H9 (cell line): Measurements from ENCODE around the gene AGXT. TPM values are rescaled to one million over a fixed set of nuclear protein-coding genes. Genes with fewer than 3 reads are reported as not detected.

Experiments
- DNase-seq: peaks from one replicate; pipeline ENCODE4 v3.0.0-alpha.2; 2017
- H2AFZ ChIP-seq: one replicate; pipeline ENCODE4 v1.6.1; 2013; ENCODE audit warnings: mild to moderate bottlenecking, low read length, control low read depth, moderate library complexity
- H2AK5ac ChIP-seq: 2 replicates; pipeline ENCODE4 v1.6.1; 2013; ENCODE audit warnings: low read length, control low read depth, mixed read lengths; ENCODE audit not compliant: insufficient read length
- H2BK120ac ChIP-seq: one replicate; pipeline ENCODE4 v1.6.1; 2013; ENCODE audit warnings: low read depth, mild to moderate bottlenecking, low read length, control low read depth, inconsistent platforms; ENCODE audit not compliant: poor library complexity, severe bottlenecking
- H2BK12ac ChIP-seq: 2 replicates; pipeline ENCODE4 v1.6.1; 2013; ENCODE audit warnings: low read length, control low read depth, mixed read lengths, low read depth; ENCODE audit not compliant: insufficient read length
- H2BK15ac ChIP-seq: 2 replicates; pipeline ENCODE4 v1.6.1; 2013; ENCODE audit warnings: low read depth, low read length, control low read depth
- H2BK20ac ChIP-seq: one replicate; pipeline ENCODE4 v1.6.1; 2013; ENCODE audit warnings: low read depth, mild to moderate bottlenecking, low read length, control low read depth, inconsistent platforms; ENCODE audit not compliant: poor library complexity, severe bottlenecking
- H2BK5ac ChIP-seq: 2 replicates; pipeline ENCODE4 v1.6.1; 2013; ENCODE audit warnings: low read length, control low read depth, mixed read lengths; ENCODE audit not compliant: insufficient read length
- H3K14ac ChIP-seq: 2 replicates; pipeline ENCODE4 v1.6.1; 2013; ENCODE audit warnings: low read length, control low read depth; ENCODE audit not compliant: insufficient read depth
- H3K18ac ChIP-seq: 2 replicates; pipeline ENCODE4 v1.6.1; 2013; ENCODE audit warnings: low read depth, mild to moderate bottlenecking, mixed read lengths, low read length, control low read depth; ENCODE audit not compliant: insufficient read length
- H3K23ac ChIP-seq: 2 replicates; pipeline ENCODE4 v1.6.1; 2013; ENCODE audit warnings: low read length, control low read depth, mixed read lengths, low read depth; ENCODE audit not compliant: insufficient read length
- H3K23me2 ChIP-seq: 2 replicates; pipeline ENCODE4 v1.6.1; 2013; ENCODE audit warnings: low read depth, mild to moderate bottlenecking, mixed read lengths, low read length, control low read depth; ENCODE audit not compliant: insufficient read length, poor library complexity, severe bottlenecking
- H3K27ac ChIP-seq: 2 replicates; pipeline ENCODE4 v1.5.1; 2013; ENCODE audit warnings: low read length, control low read depth, mixed read lengths, low read depth; ENCODE audit not compliant: insufficient read length
- H3K27me3 ChIP-seq: 2 replicates; pipeline ENCODE4 v1.6.1; 2013; ENCODE audit warnings: low read length, control low read depth, inconsistent platforms; ENCODE audit not compliant: insufficient read depth
- H3K4ac ChIP-seq: 2 replicates; pipeline ENCODE4 v1.6.1; 2013; ENCODE audit warnings: low read depth, mild to moderate bottlenecking, control low read depth, inconsistent platforms, low read length, moderate library complexity
- H3K4me1 ChIP-seq: 2 replicates; pipeline ENCODE4 v1.6.1; 2013; ENCODE audit warnings: low read length, control low read depth, inconsistent platforms; ENCODE audit not compliant: insufficient read depth
- H3K4me2 ChIP-seq: 2 replicates; pipeline ENCODE4 v1.6.1; 2013; ENCODE audit warnings: low read length, control low read depth, mixed read lengths; ENCODE audit not compliant: insufficient read length, insufficient read depth
- H3K56ac ChIP-seq: 2 replicates; pipeline ENCODE4 v1.6.1; 2013; ENCODE audit warnings: low read depth, mild to moderate bottlenecking, mixed read lengths, low read length, control low read depth; ENCODE audit not compliant: insufficient read length
- H3K79me1 ChIP-seq: 2 replicates; pipeline ENCODE4 v1.6.1; 2013; ENCODE audit warnings: low read depth, mild to moderate bottlenecking, moderate library complexity, low read length, control low read depth, inconsistent platforms; ENCODE audit not compliant: insufficient read depth, poor library complexity, severe bottlenecking
- H3K79me2 ChIP-seq: 2 replicates; pipeline ENCODE4 v1.6.1; 2013; ENCODE audit warnings: low read length, control low read depth, inconsistent platforms; ENCODE audit not compliant: insufficient read depth
- H3K9ac ChIP-seq: 2 replicates; pipeline ENCODE4 v1.6.1; 2013; ENCODE audit warnings: low read length, control low read depth, mixed read lengths; ENCODE audit not compliant: insufficient read length; ENCODE audit errors: extremely low read depth
- H3K9me3 ChIP-seq: one replicate; pipeline ENCODE4 v1.6.1; 2013; ENCODE audit warnings: low read depth, low read length, inconsistent platforms; ENCODE audit not compliant: control insufficient read depth
- H3T11ph ChIP-seq: one replicate; pipeline ENCODE4 v1.6.1; 2013; ENCODE audit warnings: mild to moderate bottlenecking, low read length, control low read depth, inconsistent platforms
- H4K20me1 ChIP-seq: one replicate; pipeline ENCODE4 v1.6.1; 2013; ENCODE audit not compliant: control insufficient read depth, insufficient read length, insufficient read depth
- H4K5ac ChIP-seq: 2 replicates; pipeline ENCODE4 v1.6.1; 2013; ENCODE audit warnings: low read depth, mild to moderate bottlenecking, mixed read lengths, low read length, control low read depth; ENCODE audit not compliant: insufficient read length
- H4K8ac ChIP-seq: replicated peaks from 2 replicates; pipeline ENCODE4 v1.6.1; 2013; ENCODE audit warnings: low read length, control low read depth, mixed read lengths, low read depth; ENCODE audit not compliant: insufficient read length
- H4K91ac ChIP-seq: 2 replicates; pipeline ENCODE4 v1.6.1; 2013; ENCODE audit warnings: low read depth, mild to moderate bottlenecking, moderate library complexity, mixed read lengths, low read length, control low read depth; ENCODE audit not compliant: insufficient read length
- H3K27ac Mint-ChIP-seq, 3 experiments: 2 replicates in 2 of 3; 3 replicates in 1 of 3; pipeline ENCODE4 v1.8.0; 2020 to 2021; ENCODE audit warnings: mixed read lengths in 3 of 3, mild to moderate bottlenecking in 1 of 3, moderate library complexity in 1 of 3
- H3K27me3 Mint-ChIP-seq: 2 replicates; pipeline ENCODE4 v1.8.0; 2021; ENCODE audit warnings: low read depth, mild to moderate bottlenecking, moderate library complexity, mixed read lengths
- H3K36me3 Mint-ChIP-seq, 3 experiments: 2 replicates in 2 of 3; 3 replicates in 1 of 3; pipeline ENCODE4 v1.8.0; 2020 to 2021; ENCODE audit warnings: low read depth in 3 of 3, mixed read lengths in 3 of 3; ENCODE audit not compliant: insufficient read depth in 1 of 3
- H3K4me1 Mint-ChIP-seq, 2 experiments: 2 replicates each; pipeline ENCODE4 v1.8.0; 2020; ENCODE audit warnings: mixed read lengths in 2 of 2
- H3K4me3 Mint-ChIP-seq, 2 experiments: 2 replicates in 1 of 2; 3 replicates in 1 of 2; pipeline ENCODE4 v1.8.0; 2020 to 2021; ENCODE audit warnings: mild to moderate bottlenecking in 2 of 2, mixed read lengths in 2 of 2, moderate library complexity in 1 of 2
- H3K9me3 Mint-ChIP-seq, 2 experiments: 2 replicates in 1 of 2; 3 replicates in 1 of 2; pipeline ENCODE4 v1.8.0; 2020; ENCODE audit warnings: mild to moderate bottlenecking in 2 of 2, mixed read lengths in 2 of 2, moderate library complexity in 1 of 2
- WGBS: extraction: QIAGEN DNeasy Blood & Tissue Kit; methylation state at CpG from one replicate; pipeline ENCODE4 v1.1.7; 2013; ENCODE audit warnings: missing lambda C conversion rate, low lambda C conversion rate, mixed read lengths; ENCODE audit not compliant: insufficient read length; ENCODE audit errors: extremely low coverage; 5-methylcytosine and 5-hydroxymethylcytosine counted together
- total RNA-seq: library from RNA; stranded (reverse); gene quantifications from 2 replicates; pipeline ENCODE4 v1.2.1, GENCODE V29; 2021
- TF ChIP-seq, protein P1 (sequence below): fragments of 200-600 bp; sonication (generic); conservative IDR thresholded peaks from 3 replicates; pipeline ENCODE4 v1.8.0; 2021; ENCODE audit warnings: antibody characterized with exemption, mild to moderate bottlenecking

The AGXT gene
- total RNA-seq, 1 experiment from 2014 or later: not detected

DNA sequence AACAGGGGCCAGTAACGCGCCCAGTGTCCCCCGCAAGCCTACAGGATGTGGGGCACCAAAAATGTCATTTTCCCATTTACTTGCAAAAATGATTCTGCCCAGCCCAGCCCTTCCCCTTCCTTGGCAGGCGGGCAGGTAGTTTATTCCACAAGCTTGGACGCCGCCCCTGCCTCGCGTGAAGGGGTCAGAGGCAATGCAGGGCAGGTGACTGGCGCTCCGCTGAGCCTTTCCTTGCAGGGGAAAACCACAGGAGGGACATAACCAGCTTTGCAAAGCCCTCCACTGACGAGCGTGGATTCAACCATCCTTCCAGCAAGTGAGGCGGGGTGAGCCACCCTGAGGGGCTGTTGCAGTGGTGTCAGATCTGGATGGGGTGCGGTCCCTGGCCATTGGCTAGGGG is 22.1 kb downstream of the AGXT start:
- Histone ChIP-seq H3K9me3 (no peaks in the 10 kb centered on the region), H2BK120ac (no peak overlapping the region), H4K91ac (no peak overlapping the region), H3K23ac (no peak overlapping the region), H3K27me3 (no peaks in the 10 kb centered on the region), H3K4me1 (no peaks in the 10 kb centered on the region), H3K56ac (no peak overlapping the region), H3K18ac (no peak overlapping the region), H3K27ac (no peak overlapping the region), H4K8ac (no peak overlapping the region), H2BK20ac (no peak overlapping the region), H3K79me2 (no peaks in the 10 kb centered on the region), H2BK12ac (no peak overlapping the region), H4K20me1 (no peaks in the 10 kb centered on the region), H2BK15ac (no peak overlapping the region), H3K79me1 (no peaks in the 10 kb centered on the region), H3K4ac (no peak overlapping the region), H2BK5ac (no peak overlapping the region), H3K9ac (no peak overlapping the region), H3K23me2 (no peaks in the 10 kb centered on the region), H2AFZ (no peak overlapping the region), H4K5ac (no peak overlapping the region), H3K14ac (no peak overlapping the region), H3T11ph (no peak overlapping the region), H3K4me2 (no peak overlapping the region), H2AK5ac (no peak overlapping the region)
- H3K27ac Mint-ChIP-seq: no peak overlapping the region
- no peaks in the 10 kb centered on the region for H3K9me3 Mint-ChIP-seq
- no peak for DNase-seq
- TF ChIP-seq, protein P1, sequence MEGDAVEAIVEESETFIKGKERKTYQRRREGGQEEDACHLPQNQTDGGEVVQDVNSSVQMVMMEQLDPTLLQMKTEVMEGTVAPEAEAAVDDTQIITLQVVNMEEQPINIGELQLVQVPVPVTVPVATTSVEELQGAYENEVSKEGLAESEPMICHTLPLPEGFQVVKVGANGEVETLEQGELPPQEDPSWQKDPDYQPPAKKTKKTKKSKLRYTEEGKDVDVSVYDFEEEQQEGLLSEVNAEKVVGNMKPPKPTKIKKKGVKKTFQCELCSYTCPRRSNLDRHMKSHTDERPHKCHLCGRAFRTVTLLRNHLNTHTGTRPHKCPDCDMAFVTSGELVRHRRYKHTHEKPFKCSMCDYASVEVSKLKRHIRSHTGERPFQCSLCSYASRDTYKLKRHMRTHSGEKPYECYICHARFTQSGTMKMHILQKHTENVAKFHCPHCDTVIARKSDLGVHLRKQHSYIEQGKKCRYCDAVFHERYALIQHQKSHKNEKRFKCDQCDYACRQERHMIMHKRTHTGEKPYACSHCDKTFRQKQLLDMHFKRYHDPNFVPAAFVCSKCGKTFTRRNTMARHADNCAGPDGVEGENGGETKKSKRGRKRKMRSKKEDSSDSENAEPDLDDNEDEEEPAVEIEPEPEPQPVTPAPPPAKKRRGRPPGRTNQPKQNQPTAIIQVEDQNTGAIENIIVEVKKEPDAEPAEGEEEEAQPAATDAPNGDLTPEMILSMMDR: no peak
- WGBS: no CpG with 5 or more reads among the region's 14 CpGs
- no peak overlapping the region for H3K4me3 Mint-ChIP-seq
- no peaks in the 10 kb centered on the region; the same call in 1 of the 2 replicates for H3K27me3 Mint-ChIP-seq
- H3K4me1 Mint-ChIP-seq: peaks cover 6 to 10% of the 10 kb centered on the region in 2 experiments
- H3K36me3 Mint-ChIP-seq: no peaks in the 10 kb centered on the region
